Stimulated activated CD8-positive, alpha-beta memory T cell treated with anti-CD3 and anti-CD28 coated beads, Interleukin-12 subunit alpha, Interleukin-12 subunit beta, amount 100 ng/mL, for 1 hour (primary cell): ENCODE results near the gene ACD.
"Not testable (repeated sequence)": the region's sequence is repeated elsewhere in the genome, so short reads cannot be mapped to it uniquely, and the experiment has no call there.

Experiments used
- DNase-seq: peaks from one replicate; pipeline ENCODE4 v3.0.0-alpha.2; 2020; ENCODE audit warnings: low read depth

The ACD gene

DNA sequence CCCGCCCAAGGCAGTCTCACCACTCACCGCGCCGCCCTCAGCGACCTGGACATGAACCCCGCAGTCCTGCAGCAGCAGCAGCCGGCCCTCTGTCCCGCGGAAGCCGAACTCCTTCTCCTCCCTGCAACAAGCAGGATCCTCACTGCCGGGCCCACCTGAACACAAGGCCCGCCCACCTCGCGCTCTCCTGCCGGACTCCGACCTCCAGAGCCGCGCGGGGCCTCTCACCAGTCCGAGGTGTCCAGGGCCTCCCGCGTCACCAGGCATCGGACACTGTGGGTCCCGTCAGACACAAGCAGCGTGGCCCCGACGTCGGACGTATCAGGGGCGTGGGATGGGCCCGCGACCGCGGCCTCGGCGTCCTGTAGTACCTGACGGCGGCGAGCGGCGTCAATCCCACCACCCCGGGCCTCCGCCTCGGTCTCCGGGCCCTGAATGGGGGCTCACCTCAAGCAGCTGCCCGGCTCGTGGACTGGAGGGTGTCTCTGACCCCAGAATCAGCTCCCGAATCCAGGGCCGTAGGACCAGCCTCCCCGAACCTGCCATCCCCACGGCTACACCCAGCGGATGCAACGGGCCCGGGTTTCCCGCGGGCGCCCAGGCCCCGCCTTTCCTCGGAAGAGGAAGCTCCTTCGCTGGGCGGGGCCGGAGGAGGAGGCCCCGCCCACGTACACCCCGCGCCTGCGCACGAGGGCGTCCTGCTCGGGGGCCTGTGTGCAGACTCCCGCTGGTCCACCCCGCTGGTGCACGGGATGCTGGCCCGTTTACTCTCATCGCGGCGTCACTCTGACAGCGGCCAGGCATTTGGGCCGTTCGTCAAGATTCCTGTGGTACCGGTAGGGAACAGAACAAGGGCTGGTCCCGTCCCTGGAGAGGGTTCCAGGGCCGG is at the start of gene ACD:
TSS of gene ACD (minus strand) at position 586 of the 889 bp plus-strand sequence. CDS start at position 546, 40 bp downstream.
- peak; percentile 83 for DNase-seq

DNA sequence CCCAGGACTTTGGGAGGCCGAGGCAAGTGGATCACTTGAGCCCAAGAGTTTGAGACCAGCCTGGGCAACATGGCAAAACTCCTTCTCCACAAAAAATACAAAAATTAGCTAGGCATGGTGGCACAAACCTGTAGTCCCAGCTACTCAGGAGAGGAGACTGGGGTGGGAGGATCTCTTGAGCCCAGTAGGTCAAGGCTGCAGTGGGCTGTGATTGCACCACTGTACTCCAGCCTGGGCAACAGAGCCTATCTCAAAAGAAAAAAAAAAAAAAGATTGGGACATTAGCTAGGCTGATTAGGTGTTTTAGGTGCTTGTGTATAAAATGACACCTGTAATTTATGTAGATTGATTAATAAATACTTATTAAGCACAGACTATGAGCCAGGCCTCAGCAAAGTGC is 49.0 kb upstream of the ACD start:
- no peak for DNase-seq

DNA sequence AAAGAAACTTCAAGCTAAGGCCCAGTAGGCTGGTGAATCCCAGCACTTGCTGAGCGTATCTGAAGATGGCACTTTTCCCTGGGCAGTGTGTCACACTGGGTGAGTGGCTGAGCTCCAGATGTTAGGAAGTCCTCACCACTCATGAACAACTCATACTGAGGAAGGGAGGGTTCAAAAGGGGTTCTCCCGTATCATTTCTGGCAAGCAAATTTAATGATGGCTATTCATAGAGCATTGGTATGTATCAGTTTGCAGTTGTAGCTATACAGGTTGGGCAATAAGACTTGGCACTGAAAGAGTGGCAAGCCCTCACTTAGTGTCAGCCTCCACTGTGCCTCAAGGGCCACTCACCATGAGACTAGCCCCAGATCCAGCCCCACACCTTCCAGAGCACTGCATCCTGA is 48.3 kb upstream of the ACD start:
- no peak for DNase-seq

DNA sequence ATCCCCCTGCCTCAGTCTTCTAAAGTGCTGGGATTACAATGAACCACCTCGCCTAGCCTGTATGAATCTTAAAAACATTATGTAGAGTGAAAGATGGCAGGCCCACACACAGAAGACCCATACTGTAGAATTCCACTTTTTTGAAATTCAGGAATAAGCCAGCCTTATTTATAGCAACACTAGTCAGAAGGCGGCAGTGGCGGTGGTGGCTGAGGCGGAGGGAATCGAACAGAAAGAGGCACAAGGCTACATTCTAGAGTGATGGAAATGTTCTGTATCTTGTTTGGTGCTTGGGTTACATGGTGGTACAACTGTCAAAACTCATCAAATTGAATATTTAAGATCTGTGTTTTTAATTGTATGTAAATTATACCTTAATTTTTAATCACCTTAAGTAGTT is 47.7 kb upstream of the ACD start:
- DNase-seq = no peak

DNA sequence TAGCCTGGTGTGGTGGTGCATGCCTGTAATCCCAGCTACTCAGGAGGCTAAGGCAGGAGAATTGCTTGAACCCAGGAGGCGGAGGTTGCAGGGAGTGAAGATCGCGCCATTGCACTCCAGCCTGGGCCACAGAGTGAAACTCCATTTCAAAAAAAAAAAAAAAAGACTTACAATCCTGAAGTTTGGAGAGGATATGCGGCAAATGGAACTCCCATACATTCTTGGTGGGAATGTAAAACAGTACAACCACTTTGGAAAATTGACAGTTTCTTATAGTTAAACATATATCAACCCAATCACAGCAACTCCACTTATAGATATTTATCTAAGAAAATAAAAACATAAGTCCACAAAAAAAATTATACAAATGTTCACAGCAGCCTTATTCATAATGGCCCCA is 47.1 kb upstream of the ACD start:
- no peak for DNase-seq

DNA sequence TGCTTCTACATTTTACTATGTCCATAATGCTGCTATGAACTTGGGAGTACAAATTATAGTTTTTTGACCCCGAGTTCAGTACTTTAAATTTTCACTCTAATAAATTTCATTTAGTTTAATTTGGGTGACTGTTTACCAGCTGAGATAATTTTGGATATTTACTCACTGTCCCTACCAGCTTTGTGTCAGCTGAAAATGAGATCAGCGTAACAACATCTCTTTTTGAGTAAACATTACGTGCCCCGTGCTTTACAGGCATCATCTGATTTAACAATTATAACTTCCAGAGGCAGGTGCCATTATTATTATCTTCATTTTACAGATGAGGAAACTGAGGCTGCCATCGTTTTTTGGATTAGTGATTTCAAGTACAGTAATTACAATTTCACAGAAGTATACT is 44.0 kb upstream of the ACD start:
- DNase-seq = no peak

DNA sequence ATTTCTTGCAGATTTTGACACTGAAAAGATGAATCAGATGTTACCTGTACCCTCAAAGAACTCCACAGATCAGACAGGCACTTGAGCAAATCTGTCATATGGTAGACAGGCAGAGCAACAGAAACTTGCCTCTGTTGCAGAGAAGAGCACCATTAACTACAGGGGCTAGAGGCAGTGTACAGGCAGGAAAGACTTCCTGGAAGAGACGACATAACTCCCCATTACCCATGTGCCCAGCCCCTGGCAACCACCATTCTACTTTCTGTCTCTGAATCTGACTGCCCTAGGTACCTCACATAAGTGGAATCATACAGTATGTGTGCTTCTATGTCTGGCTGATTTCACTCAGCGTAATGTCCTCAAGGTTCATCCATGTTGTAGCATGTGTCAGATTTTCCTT is 43.6 kb upstream of the ACD start:
- DNase-seq = no peak

DNA sequence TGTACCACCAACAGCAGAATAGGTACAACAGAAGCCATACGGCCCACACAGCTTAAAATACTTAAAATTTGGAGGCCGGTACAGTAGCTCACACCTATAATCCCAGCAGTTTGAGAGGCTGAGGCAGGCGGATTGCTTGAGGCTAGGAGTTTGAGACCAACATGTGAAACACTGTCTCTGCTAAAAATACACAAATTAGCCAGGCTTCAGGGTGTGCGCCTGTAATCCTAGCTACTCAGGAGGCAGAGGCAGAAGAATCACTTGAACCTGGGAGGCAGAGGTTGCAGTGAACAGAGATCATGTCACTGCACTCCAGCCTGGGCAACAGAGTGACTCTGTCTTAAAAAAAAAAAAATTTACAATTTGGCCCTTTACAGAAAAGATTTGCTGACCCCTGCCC is 42.1 kb upstream of the ACD start:
- DNase-seq = no peak

DNA sequence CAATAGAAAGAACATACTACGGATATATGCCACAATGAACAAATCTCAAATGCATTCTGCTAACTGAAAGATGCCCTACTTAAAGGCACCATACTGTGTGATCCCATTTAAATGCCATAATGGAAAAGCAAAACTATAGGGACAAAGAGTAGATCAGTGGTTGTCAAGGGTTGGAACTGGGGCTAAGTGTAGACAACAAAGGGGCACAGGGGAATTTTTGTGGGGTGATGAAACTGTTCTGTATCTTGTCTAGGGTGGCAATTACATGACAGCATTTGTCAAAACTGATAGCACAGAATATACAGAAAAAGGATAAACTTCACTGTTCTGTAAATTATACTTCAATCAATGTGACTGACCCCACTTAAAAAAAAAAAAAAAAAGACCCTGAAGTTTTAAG is 41.4 kb upstream of the ACD start:
- no peak for DNase-seq

DNA sequence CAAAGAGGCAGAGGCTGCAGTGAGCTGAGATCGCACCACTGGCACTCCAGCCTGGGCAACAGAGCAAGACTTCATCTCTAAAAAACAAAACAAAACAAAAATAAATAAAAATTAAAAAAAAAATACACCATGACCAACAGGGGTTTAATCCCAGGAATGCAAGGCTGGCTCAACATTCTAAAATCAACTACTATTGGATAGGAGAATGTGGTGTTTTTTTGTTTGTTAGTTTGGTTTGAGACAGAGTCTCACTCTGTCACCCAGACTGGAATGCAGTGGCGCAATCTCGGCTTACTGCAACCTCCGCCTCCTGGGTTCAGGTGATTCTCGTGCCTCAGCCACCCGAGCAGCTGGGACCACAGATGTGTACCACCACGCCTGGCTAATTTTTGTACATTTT is 39.2 kb upstream of the ACD start:
- no peak for DNase-seq

DNA sequence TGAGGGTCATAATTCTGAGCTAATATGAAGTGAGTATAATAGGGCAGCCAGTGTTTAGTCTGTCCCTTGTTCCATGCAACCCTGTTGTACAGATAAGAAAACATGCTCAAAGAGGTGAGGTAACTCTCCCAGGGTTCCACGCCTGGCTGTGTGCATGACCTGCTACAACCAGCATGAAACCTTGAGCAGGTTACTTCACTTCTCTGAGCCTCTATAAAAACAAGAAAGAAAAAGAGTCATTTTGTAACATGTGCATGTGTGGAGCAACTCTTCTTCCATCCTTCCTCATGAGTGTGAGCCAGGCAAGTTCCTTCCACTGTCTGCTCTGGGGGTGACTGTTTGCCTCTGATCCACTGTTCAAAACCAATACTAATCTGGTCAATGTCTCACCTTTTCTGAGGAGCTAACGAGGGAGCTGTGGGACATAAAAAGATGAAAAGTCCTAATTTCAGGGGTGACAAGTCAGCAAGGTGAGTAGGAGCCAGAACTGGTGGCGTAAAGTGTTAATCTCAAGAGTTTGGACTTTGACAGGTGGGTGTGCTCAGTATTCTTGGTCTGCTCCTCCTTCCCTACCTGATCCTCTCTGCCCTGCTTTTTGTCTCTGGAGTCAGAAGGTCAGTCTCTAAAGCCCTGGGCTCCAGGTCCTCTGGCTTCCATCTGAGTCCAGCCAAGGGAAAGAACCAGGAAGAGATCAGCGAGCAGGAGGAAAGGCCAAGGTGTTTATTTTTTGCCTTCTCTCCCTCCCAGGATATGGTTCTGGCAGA is 37.5 kb upstream of the ACD start:
- no peak for DNase-seq

DNA sequence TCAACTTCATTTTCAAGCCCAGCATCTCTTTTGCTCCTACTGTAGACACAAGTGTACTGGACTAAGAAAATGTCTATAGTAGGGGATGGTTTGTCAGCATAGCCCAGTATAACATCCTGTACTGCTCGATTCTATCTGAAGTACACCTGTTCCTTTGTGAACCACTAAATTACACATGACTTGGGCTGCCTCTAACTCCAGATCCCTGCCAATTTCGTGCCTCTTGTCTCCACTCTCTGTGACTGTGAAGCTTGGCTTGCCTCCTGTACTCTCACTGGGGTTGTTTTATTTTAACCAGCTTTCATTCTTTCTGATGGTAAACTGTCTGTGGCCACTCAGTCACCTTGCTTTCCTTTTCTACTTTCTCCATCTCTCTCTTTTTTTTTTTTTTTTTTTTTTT is 34.6 kb upstream of the ACD start:
- DNase-seq = no peak

DNA sequence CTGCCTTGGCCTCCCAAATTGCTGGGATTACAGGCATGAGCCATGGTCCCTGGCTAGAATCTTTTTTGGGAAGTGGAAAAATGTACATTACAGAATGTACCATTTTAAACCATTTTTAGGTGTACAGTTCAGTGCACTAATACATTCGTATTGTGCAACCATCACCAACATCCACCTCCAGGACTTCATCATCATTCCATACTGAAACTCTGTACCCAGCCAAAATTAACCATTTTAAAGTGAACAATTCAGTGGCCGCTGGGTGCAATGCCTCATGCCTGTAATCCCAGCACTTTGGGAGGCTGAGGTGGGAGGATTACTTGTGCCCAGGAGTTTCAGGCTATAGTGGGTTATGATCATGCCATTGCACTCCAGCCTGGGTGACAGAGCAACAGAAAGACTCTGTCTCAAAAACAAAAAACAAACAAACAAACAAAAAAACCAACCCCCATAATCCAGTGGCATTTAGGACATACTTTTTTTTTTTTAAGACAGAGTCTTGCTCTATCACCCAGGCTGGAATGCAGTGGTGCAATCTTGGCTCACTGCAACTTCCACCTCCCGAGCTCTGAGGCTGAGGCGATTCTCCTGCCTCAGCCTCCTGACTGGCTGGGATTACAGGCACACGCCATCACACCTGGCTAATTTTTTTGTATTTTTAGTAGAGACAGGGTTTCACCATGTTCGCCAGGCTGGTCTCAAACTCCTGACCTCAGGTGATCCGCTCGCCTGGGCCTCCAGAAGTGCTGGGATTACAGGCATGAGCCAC is 33.6 kb upstream of the ACD start:
- DNase-seq = not testable (repeated sequence)

DNA sequence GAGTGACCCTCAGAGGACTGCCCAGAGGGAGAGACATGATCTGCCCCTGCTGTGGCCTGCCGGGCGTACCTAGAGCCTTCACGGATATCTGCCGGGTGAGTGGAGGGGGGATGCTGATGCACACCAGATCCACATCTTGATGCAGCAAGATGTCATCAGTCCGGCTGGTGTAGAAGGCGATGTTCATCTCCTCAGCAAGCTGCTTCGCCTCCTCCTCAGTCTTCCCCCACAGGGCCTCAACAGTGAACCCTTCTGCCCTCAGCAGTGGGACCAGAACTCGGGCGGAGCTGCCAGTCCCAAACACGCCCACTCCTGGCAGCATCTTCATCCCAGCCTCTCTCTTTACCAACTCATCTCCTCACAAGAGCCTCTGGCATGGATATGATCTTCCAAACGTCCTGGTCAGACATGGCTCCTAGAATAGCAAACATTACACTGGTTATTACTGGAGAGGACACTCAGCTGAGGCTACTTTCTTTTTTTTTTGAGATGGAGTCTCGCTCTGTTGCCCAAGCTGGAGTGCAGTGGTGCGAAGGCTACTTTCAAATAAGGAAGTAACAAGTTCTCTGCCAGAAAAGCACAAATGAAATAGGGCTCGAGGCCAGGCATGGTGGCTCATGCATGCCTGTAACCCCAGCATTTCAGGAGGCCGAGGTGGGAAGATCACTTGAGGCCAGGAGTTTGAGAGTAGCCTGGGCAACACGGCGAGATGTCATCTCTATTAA is 25.5 kb upstream of the ACD start:
- DNase-seq = no peak

DNA sequence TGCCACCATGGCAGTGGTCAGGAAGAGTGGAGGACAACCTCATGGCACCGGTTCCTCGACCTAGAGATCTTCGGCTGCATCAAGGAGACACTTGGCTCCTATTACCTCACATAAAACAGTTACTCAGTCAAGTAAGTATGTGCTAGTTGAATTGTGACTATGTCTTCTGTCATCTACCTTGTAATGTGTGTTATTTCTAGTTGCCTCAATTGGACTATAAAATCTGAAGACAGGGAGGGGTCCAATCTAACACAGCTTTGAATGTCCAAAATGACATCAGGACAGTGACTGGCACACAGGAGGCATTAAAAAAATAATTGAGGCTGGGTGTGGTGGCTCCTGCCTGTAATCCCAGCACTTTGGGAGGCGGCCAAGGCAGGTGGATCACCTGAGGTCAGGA is 23.7 kb upstream of the ACD start:
- DNase-seq = no peak

DNA sequence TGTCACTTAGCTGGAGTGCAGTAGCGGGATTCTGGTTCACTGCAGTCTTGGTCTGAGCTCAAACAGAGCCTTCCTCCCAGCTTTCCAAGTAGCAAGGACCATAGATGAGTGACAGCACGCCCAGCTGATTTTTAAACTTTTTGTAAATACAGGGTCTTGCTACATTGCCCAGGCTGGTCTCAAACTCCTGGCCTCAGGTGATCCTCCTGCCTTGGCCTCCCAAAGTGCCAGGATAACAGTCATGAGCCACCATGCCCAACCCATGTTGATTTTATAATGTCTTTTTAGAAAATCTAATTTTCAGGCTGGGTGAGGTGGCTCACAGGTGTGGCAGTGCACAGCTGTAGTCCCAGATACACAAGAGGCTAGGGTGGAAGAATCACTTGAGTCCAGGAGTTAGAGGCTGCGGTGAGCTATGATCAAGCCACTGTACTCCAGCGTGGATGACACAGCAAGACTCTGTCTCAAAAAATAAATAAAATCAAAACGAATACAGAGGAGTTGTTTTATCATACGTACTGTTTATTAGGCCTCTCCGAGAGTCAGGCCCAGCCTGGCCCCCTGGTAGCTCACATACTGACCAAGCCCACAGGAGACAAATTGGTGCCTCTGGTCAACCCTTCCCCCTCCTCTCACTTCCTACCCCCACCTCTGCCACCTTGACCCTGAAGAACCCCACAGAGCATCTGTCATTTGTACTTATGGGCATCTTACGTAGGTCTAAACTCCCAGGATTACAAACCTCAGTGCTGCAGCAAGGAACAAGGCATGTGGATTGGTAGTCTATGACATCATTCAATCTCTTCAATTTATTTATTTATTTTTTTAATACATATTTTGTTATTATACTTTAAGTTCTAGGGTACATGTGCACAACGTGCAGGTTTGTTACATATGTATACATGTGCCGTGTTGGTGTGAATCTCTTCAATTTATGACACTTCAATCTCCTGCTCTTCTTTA is 20.2 kb upstream of the ACD start:
- DNase-seq = no peak

DNA sequence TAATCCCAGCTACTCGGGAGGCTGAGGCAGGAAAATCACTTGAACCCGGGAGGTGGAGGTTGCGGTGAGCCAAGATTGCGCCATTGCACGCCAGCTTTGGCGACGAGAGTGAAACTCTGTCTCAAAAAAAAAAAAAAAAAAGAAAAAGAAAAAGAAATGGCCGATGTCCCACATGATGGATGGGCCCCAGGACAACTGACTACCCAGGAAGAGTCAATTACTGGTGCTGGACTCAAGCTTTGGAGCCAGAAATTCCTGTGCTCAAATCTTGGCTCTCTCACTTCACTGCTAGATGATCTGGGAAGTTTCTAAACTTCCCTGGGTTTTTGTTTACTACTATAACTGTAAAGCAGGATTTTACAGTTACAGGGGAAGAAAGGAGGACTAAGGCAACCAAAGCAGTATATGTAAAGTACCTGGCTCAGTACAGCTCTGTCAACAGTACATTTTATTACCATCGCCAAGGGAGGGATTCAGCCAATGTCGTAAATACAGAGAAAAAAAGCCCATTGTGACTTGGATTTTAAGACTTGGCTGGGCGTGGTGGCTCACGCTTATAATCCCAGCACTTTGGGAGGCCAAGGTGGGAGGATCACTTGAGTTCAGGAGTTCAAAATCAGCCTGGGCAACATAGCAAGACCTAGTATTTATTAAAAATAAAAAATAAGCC is 18.4 kb upstream of the ACD start:
- DNase-seq = no peak

DNA sequence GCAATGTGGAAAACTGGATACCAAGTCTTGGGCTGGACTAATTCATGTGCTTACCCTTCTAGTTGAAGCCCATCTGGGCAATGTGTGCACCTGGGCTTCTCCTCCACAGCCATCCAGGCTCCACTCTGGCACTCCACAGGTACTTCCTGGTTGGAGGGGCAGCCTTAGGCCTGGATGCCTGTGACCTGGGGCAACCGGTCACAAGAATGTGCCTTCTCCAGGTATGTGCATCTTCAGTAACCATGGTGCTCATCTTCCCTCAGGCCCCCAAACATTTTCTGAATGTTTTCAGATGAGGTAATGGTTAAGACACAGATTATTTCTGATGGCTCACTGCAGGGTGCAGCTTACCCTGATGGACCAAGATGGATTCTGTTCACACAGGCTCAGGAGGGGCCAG is 17.7 kb upstream of the ACD start:
- no peak for DNase-seq

DNA sequence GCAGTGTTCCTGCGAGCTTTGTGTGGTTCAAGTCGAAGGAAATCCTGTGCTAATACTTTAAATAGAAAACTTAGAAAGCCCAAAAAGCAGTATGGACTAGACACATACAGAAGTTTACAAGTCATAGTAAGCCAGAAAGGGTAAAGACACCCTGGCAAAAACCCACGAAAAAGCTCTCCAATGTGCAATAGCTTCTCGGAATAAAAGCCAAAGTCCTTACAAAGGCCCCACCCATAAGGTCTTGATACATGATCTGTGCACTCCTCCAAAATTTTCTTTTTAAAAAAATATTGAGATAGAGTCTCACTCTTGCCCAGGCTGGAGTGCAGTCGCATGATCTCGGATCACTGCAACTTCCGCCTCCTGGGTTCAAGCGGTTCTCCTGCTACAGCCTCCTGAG is 16.9 kb upstream of the ACD start:
- DNase-seq = no peak

DNA sequence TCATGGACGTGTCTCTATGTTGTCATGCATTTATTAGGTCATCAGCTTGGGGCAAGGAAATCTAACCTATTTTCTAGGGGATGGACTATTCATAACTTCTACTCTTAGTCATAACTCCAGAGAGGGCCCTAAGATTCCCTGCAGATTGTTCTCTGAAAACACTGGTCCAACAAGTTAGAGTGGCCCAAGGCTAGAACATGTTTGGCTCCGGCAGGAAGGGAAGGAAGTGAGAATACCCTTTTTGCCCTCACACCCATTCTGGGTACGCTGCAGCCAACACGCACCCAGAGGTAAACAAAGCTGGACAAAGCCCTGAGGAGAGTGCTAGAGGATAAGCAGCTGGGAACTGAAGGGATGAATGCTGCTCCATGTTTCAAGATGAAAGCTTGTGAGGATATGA is 16.5 kb upstream of the ACD start:
- no peak for DNase-seq
